ENCODE measurements around the gene RANBP17. TPM values are rescaled to one million over a fixed set of nuclear protein-coding genes. Genes with fewer than 3 reads are reported as not detected.

RANBP17 gene
- total and polyA plus RNA-seq, 9 of the 15 experiments (the other 6 are each of a cell fraction or from before 2014, with no cell fraction given) = not detected

GRCh38 chr5:170821257-170821800, 40.5 kb upstream of the RANBP17 start:
- in situ Hi-C loops (cut with MboI) (no loop called here), intact Hi-C loops (cut with micrococcal nuclease) (no loop called here)
- no peak overlapping the region for H3K4me3 ChIP-seq
- FAIRE-seq = no peak
- ChIA-PET POLR2A (no interaction called here), CTCF (ENCODE audit: low intra/inter-chr PET ratio) (no interaction called here)
- no peak overlapping the region for H3K9ac ChIP-seq (ENCODE audit: insufficient read depth in 1 of 2, low read depth in 2 of 2, low read length in 2 of 2)
- no peaks in the 10 kb centered on the region for H3K4me1 ChIP-seq (replicated peaks in 1 of 2; ENCODE audit: control insufficient read depth in 2 of 2, insufficient read depth in 2 of 2, low read length in 2 of 2)
- H3K27me3 ChIP-seq (ENCODE audit: control insufficient read depth in 2 of 2, insufficient read depth in 2 of 2, low read length in 2 of 2) = no peaks in the 10 kb centered on the region
- H3K27ac ChIP-seq (ENCODE audit: extremely low read depth, low read depth, low read length) = no peak overlapping the region
- TF ChIP-seq ZNF785 (CRISPR knock-in tag; IDR thresholded peaks at IDR 0.05) = no peak
- TF ChIP-seq, protein P1, sequence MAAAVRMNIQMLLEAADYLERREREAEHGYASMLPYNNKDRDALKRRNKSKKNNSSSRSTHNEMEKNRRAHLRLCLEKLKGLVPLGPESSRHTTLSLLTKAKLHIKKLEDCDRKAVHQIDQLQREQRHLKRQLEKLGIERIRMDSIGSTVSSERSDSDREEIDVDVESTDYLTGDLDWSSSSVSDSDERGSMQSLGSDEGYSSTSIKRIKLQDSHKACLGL (CRISPR knock-in tag; IDR thresholded peaks at IDR 0.05; ENCODE audit: borderline replicate concordance, poor library complexity, severe bottlenecking) = no peak
- BruUV-seq (replicated peaks) = no TSS peak
- H2AFZ ChIP-seq (ENCODE audit: low read depth, low read length) = no peak overlapping the region
- WGBS (ENCODE audit: insufficient coverage, low coverage, missing lambda C conversion rate) = 0% methylated on average over 4 of the region's 4 CpGs
- no peak for ATAC-seq
- no peaks in the 10 kb centered on the region for H4K20me1 ChIP-seq (replicated peaks; ENCODE audit: control insufficient read depth, insufficient read depth, low read length)
- no peaks in the 10 kb centered on the region for H3K79me2 ChIP-seq (ENCODE audit: control insufficient read depth, insufficient read depth, low read length)
- no peaks in the 10 kb centered on the region for H3K36me3 ChIP-seq (ENCODE audit: control insufficient read depth, insufficient read depth, low read length)
- no peak for DNase-seq (ENCODE audit: extremely low read depth in 1 of 4, low spot score in 3 of 4)
- no peaks in the 10 kb centered on the region; the same call in 1 of the 2 replicates for H3K9me3 ChIP-seq (replicated peaks; ENCODE audit: control insufficient read depth, insufficient read depth, low read depth, low read length)
- no peaks in the 10 kb centered on the region for H3K9me1 ChIP-seq (ENCODE audit: control insufficient read depth, insufficient read depth, low read length)
- H3K4me2 ChIP-seq (ENCODE audit: insufficient read depth, low read length) = no peak overlapping the region

GRCh38 chr5:170826117-170826516, 35.7 kb upstream of the RANBP17 start:
- ATAC-seq (no peak), FAIRE-seq (no peak)
- in situ Hi-C loops (cut with MboI) = no loop called here

More at GRCh38 chr5:170826117-170826516, 35.7 kb upstream of the RANBP17 start:
- no peaks in the 10 kb centered on the region for H3K27me3 ChIP-seq (ENCODE audit: control insufficient read depth in 2 of 2, insufficient read depth in 2 of 2, low read length in 2 of 2)
- 0% methylated on average over 2 of the region's 2 CpGs for WGBS (ENCODE audit: insufficient coverage, low coverage, missing lambda C conversion rate)
- no peak overlapping the region for H3K27ac ChIP-seq (ENCODE audit: extremely low read depth, low read depth, low read length)
- H3K9me1 ChIP-seq (ENCODE audit: control insufficient read depth, insufficient read depth, low read length) = no peaks in the 10 kb centered on the region
- no peaks in the 10 kb centered on the region for H3K36me3 ChIP-seq (ENCODE audit: control insufficient read depth, insufficient read depth, low read length)
- ChIA-PET POLR2A (no interaction called here), CTCF (ENCODE audit: low intra/inter-chr PET ratio) (no interaction called here)
- H3K4me3 ChIP-seq = no peak overlapping the region
- no peak overlapping the region for H3K4me2 ChIP-seq (ENCODE audit: insufficient read depth, low read length)
- no peak overlapping the region for H3K9ac ChIP-seq (ENCODE audit: insufficient read depth in 1 of 2, low read depth in 2 of 2, low read length in 2 of 2)
- no TSS peak for BruUV-seq (replicated peaks)
- no peaks in the 10 kb centered on the region for H3K4me1 ChIP-seq (replicated peaks in 1 of 2; ENCODE audit: control insufficient read depth in 2 of 2, insufficient read depth in 2 of 2, low read length in 2 of 2)
- no peak for DNase-seq (ENCODE audit: extremely low read depth in 1 of 4, low spot score in 3 of 4)
- intact Hi-C loops (cut with micrococcal nuclease) = no loop called here
- TF ChIP-seq HCFC1 (IDR thresholded peaks at IDR 0.05; ENCODE audit: low read depth, low read length) (no peak), HLTF (IDR thresholded peaks at IDR 0.05) (peak; percentile 91)
- no peaks in the 10 kb centered on the region for H4K20me1 ChIP-seq (replicated peaks; ENCODE audit: control insufficient read depth, insufficient read depth, low read length)
- H3K9me3 ChIP-seq (replicated peaks; ENCODE audit: control insufficient read depth, insufficient read depth, low read depth, low read length) = no peaks in the 10 kb centered on the region; the same call in 1 of the 2 replicates
- H3K79me2 ChIP-seq (ENCODE audit: control insufficient read depth, insufficient read depth, low read length) = no peaks in the 10 kb centered on the region
- no peak overlapping the region for H2AFZ ChIP-seq (ENCODE audit: low read depth, low read length)

All from K562 (cell line).